GM19023 (cell line): ENCODE measurements around the gene CYP2W1.

Source experiments
- ATAC-seq: cut with Tn5 transposase; IDR thresholded peaks from one replicate; pipeline ENCODE4 v1.9.1; 2021; ENCODE audit warnings: mild to moderate bottlenecking, moderate library complexity; ENCODE audit not compliant: unreplicated experiment

The CYP2W1 gene

DNA sequence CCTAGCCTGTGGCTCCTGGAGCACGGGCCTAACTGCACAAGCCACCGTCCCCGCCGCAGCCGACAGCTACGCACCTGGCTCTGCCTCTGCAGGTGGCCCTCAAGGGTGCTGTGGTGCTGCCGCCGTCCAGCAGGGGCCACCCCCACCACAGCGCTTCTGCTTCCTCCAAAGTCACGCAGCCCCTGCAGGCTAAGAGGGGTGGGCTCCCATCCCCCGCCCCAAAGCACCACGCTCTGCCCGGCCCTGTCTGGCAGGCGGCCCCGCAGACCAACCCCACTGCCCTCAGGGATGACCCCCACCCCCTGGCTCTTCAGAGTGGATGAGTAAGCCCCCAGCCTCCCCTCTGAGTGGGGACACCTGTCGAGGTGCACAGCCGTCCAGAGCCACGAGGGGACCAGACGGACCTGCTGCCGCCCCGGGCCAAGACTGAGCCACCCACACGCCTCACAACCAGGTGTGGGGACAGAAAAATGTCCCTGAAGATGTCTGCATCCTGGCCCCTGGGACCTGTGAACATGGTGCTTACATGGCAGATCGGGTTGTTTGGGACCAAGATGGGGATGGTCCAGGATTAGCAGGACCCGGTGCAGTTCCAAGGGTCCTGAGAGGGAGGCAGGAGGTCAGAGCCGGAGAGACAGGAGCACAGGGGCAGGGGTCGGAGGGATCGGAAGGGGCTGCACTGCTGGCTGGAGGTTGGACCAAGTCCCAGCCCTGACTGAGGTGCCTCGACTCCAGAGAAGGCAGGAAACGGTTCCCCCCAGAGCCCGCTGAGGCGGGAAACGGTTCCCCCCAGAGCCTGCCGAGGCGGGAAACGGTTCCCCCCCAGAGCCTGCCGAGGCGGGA, 19.5 kb upstream of the CYP2W1 start:
- ATAC-seq: no peak

DNA sequence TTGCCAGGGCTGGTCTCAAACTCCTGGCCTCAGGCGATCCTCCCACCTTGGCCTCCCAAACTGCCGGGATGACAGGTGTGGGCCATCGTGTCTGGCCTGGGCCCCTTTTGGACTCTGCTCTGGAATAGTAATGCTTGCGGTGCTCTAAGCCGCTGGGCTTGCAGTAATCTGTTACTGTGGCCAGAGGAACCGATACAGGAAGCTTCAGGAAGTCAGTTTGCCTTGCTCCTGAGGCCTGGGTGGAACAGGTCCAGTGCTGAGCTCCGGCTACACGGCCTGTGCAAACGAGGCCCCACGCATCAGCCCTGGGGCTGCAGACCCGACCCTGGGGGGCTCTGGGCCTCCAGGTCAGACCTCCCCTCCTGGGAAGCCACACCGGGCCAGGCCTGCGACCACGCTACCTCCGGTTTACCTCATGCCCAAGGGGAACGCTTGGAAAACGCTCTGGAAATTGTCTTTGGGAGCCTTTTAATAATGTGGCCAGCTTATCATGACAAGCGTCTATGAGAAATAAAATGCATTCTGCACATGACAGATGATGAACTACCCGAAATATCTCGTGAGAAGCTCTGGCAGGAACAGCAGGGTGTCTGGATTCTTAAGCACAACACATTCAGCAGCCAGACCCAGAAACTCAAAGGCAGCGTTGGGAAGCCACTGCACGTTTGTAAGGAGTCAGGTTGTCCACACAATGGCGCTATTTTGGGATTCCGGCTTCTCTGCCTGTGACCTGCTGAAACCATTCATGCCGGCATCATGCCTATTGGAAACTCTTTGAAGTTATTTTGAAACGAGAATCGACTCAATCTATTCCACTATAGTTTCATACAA, 18.4 kb upstream of the CYP2W1 start:
- ATAC-seq: no peak

DNA sequence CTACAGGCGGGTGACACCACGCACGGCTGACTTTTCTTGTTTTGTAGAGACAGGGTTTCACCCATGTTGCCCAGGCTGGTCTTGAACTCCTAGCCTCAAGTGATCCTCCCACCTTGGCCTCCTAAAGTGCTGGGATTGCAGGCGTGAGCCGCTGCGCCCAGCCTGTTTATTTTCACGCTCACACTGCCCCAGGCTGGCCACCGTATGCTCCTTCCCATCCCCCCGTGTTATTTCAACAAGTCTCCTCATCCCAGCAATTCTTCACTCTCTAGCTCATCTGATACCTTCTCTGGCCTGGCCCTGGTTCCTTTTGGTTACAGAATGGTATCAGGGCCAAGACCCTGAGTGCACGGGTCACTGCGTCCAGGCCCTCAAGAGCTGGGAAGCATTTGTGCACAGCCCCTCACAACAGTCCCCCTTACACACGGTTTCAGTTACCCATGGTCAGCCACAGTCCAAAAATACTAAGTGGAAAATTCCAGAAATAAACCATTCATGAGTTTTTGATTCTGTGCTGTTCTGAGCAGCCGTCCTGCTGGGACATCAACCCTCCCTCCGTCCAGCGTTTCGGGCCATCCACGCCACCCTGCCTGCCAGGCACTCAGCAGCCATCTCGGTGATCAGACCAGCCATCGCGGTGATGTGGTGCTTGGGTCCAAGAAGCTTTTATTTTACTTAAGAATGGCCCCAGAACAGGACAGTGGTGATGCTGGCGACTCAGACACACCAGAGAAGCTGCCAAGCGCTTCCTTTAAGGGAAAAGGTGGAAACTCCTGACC, 16.5 kb upstream of the CYP2W1 start:
- ATAC-seq: no peak

DNA sequence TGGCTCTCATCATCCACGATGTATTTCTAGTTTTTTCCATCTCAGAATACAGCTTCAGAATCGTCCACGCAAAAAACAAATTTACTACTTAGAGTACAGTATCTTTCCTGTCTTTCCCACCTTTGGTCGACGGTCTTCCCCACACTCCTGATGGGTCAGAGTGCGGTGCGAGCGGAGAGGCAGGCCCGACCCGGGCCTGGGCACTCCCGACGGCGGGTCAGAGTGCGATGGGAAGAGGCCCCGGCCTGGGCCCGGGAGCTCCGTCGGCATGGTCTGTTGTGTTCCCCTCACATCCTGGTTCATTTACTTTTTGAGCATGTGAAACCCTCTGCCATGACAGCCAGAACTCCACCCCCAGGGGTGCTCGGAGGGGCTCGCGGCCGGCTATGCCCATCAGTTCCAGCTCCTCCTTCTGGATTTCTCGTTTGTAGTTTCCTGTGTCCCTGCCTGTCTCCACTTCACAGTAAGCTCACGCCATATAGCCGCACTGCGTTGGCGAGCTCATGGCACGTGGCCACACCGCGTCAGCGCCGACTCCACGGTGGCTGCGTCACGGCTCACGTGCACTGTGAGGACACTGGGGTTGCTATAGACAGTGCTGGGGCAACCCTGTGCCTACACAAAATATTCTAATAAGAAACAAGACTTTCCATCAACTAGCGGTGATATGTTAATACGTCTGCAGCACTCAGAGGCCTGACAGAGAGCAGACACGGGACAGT, 15.5 kb upstream of the CYP2W1 start:
- no peak for ATAC-seq

DNA sequence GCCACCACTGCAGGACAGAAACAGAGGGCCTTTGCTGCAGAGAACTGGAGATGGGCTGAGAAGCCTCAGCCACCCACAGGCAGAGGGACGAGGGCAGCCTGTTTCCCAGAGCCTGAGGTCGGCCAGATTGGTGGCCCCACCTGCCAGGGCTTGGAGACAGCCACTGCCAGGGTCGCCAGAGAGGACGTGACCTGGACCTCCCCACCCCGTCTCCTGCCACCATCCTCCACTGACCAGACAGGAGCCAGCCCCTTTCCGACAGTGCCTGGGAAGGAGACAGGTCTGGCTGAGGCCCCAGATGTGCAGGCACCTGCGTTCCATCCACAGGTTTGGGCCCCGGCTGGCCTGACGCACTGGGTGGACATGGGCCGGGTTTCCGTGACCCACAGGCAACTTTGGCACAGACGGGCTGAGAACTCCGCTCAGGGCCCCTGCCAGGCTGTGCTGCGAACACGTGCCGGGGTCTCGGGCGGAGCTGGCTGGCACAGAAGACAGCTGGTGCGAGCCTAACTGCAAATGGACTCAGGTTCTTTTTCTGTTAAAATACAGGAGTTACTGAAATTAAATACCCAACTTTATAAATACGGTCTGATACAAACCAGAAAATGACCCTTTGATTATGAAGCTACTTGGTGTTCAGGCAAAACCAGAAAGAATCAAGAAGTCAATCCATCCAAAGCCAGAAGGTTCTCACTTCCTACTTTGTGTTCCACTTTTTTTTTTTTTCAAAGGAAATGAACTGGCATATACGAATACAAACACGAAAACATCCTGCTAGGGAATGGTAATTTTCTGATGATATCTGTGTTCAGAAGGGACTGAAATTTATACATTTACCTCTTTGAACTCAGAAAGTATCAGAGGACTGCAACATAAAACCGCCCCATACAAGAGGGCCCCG, 14.5 kb upstream of the CYP2W1 start:
- no peak for ATAC-seq

DNA sequence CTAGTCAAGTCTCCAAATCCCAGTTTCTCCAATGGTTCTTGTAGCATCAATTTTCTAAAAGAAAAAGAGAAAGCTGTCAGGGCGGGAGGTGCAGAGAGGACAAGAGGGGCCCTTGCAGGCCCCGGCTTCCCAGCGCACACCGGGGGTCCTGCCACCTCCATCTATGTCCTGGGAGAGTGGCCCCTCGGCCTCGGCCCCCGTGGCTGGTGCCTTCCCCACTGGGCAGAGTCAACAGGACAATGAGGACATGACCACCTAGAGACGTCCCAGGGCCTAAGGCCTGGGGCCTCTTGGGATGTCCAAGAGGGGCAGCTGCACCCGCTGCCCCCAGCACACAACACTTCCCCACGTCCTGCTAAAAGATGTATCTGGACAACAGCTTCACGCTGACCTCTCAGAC, 13.6 kb upstream of the CYP2W1 start:
- no peak for ATAC-seq

DNA sequence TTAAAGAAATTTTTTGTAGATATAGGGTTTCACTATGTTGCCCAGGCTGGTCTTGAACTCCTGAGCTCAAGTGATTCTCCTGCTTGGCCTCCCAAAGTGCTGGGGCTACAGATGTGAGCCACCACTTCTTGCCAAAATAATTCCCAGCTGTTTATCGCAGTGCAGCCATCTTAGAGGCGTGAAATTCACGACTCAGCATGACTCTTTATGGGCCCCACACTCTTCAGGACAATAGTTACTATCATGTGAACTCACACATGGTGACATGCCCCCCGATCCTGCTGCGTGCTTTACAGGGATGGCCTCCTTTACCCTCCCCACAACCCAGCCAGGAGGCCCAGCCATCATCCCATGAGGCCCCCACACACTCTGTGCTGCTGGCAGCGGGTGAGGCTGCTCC, 12.2 kb upstream of the CYP2W1 start:
- no peak for ATAC-seq

DNA sequence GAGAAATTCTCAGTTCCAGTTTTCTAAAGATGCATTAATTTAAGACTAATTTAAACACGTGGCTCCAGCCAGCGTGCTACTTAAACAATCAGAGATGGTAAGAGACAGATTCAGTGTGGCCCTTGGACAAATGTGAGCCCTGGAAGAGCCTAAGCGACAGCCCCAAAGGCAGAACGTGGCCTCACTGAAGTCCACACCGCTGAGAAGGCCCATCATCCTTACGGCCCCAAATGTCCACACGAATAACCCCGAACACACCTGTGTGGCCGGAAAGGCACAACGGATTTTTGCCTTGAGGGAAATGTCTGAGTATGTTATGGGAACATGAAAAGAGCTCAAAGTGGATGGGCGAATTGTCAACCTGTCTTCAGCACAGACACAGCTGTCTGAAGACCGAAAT, 10.9 kb upstream of the CYP2W1 start:
- ATAC-seq: no peak

DNA sequence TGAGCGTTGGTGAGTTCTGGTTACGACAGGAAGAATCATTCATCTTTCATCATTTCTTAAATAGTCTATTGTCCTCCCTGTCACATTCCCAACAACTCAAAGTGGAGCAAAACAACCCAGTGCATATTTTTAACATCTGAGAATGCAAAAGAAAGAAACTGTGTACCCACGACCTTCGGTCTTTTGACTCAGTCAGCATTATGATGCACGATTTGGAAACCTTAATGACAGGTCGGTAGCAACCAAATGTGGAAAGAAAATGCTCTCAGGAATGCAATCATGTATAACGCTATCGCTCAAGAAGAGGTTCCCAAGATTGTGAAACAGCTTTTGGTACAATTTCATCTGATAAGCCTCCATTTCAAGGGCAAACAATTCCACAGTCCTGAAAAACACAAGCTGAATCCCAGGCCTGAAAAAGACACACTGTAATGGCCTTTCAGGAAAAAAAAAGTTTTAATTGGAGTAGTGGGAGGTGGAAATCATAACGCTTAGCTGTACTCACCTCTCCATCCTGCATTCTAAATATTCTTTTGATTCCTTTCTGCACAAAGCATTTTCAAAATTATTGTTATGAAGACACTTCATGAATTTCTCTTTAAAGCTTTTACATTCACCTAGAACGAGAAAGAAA, 10.2 kb upstream of the CYP2W1 start:
- ATAC-seq: no peak

DNA sequence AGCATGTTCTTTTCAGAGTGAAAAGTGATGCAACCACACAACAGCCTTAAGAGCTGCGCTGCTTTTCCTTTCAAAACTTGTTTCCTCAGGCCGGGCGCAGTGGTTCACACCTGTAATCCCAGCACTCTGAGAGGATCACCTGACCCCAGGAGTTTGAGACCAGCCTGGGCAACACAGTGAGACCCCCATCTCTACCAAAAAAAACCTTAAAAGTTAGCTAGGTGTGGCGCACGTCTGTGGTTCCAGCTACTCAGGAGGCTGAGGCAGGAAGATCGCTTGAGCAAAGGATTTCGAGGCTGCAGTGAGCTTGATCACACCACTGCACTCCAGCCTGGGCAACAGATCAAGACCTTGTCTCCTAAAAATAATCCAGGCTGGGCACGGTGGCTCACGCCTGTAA, 9.7 kb upstream of the CYP2W1 start:
- no peak for ATAC-seq

DNA sequence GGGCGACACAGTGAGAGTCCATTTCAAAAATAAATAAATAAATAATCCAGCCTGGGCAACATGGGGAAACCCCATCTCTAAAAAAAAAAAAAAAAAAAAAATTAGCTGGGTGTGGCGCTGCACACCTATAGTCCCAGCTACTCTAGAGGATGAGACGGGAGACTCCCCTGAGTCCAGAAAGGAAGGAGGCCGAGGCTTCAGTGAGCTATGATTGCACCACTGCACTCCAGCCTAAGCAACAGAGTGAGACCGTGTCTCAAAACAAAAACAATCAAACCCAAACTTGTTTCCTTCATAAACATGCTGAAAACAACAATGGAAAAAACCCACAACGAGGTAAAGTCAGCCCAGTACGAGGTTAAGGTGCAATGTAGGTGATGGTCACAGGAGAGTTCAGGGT, 8.8 kb upstream of the CYP2W1 start:
- no peak for ATAC-seq

DNA sequence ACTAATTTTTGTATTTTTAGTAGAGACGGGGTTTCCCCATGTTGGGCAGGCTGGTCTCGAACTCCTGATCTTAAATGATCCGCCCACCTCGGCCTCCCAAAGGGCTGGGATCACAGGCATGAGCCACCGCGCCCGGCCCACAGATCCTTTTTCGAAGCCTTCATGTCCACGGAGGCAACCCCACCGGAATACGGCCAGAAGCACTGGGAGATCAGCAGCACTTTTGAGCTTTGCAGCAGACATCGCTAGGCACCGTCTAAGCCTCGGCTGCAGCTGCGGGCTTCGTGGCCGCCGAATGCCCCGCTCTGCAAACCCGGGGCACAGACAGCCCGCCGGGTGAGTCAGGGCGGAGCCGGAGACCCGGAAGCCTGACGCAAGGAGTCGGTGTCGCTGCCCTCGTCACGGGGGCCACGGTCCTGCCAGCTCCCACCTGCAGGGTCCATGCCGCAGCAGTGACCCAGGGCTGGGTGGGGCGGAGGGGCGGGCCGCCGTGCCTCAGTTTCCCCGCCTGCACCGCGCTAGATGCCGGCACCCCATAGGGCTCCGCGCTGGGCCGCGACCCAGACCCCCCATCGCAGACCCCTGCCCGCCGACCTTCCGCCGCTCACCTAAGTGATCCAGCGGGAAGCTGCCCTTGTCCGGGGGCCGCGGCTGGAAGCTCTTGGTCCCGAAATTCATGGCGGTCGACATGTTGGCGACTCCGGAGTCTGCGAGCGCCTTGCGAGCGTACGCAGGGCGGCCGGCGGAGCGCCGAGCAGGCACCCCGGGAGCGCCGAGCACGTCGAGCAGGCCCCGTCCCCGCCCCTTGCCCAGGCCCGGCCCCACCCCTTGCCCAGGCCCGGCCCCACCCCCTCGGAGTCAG, 7.9 kb upstream of the CYP2W1 start, which contains the start of gene COX19:
Gene COX19, minus strand, starts transcription at position 730 of the 862 bp plus-strand sequence. Its CDS starts 40 bp downstream, at position 690.
- ATAC-seq: peak; percentile 80

DNA sequence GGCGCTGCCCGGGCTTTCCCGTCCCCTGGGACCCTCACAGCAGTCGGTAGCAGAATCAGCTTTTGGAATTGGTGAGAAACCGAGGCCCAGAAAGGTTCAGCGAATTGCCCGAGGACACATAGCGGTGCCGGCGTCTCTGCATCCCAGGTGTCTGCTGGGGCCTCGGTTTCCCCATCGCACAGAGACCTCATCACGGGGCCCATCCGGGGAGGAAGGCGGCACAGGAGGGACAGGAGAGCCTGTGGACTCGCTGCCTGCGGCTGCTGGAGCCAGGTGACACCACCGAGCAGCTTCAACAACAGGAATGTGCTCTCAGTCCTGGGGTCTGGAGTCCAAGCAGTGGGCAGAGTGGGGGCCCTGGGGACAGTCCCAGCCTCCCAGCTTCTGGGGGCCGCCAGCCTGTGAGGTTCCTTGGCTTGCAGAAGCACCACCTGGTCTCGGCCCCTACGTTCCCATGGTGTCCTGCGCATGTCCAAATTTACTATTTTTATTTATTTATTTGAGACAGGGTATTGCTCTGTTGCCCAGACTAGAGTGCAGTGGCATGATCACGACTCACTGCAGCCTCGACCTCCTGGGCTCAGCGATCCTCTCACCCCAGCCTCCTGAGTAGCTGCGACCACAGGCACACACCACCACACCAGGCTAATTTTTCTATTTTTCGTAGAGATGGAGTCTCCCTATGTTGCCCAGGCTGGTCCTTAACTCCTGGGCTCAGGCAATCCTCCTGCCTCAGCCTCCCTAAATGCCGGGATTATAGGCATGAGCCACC, 7.1 kb upstream of the CYP2W1 start:
- ATAC-seq: no peak

DNA sequence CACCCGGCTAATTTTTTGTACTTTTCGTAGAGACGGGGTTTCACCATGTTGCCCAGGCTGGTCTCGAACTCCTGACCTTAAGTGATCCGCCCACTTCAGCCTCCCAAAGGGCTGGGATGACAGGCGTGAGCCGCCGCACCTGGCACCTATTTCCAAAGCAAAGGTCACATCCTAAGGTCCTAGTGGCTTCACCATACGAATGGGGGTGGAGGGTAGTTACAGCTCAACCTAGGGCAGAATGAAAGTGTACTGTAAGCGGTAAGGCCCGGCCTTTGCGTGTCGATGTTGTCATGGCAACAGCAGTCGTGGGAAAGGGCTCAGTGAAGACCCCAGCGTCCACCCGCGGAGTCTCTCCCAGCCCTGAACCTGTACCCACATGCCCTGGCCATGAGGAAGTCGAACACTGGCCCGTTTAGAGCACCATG, 6.1 kb upstream of the CYP2W1 start:
- ATAC-seq: no peak

DNA sequence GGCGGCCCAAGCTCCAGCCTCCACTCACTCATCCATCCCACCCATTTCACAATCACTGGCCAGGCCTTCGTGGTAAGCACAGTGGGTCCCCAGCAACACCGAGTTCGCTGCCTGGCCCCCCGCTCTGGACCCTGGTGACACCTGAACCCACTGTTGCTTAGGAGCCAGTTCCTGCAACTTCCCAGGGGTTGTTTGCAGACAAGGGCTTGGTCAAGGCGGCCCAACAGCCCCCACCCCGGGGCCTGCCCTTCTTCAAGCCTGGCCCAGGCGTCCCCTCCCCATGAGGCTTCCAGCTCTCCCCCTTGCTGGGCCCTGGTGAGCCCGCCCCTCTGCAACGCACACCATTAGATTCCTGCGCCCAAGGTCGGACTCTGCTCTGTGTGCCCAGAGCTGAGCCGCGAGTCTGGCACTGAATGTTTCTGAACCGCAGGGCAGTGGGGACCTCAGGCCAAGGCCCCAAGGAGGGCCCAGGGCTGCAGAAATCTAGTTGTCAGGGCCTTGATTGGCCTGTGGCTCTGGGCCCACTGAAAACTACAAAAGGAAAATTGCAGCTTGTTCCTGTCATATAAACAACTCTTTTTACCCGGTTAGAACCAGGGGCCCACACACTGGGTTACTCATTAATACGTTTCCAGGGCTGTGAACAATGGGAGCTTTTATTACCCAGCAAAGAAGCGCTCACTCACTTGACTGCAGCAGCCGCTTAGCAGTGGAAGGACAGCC, 5.5 kb upstream of the CYP2W1 start:
- ATAC-seq: no peak

DNA sequence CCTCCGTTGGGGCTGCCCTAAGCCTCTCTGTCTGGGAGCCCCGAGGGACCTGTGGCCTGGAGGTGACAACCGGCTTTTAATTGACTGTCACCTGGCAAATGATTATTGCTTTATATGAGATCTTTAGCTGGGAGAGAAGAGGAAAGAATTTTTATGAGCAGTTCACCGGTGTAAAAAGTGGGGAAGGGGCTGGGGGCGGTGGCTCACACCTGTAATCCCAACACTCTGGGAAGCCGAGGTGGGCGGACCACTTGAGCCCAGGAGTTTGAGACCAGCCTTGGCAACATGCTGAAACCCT, 5.0 kb upstream of the CYP2W1 start:
- ATAC-seq: no peak
